ENCODE data around the gene CACNA2D2. TPM values are rescaled to one million over a fixed set of nuclear protein-coding genes. Genes with fewer than 3 reads are reported as not detected.

Gene CACNA2D2
- total RNA-seq, 4 donors from 2014 or later = 1.1 to 2.0 (median 1.6) TPM

GRCh38 chr3:50479523-50479922 is 23.9 kb downstream of the CACNA2D2 start:
- TF ChIP-seq CTCF (IDR thresholded peaks at IDR 0.05) = no peak
- TF ChIP-seq POLR2A (IDR thresholded peaks at IDR 0.05) = no peak
- H3K4me3 ChIP-seq (ENCODE audit: low read depth, poor library complexity, severe bottlenecking) = no peak overlapping the region
- no peak for DNase-seq (ENCODE audit: low spot score in 2 of 2)
- 76 to 77% methylated on average over 4 of the region's 4 CpGs for WGBS, 2 donors
- intact Hi-C loops (cut with DNase I; ENCODE audit: low total_unique reads) = no loop called here

DNA sequence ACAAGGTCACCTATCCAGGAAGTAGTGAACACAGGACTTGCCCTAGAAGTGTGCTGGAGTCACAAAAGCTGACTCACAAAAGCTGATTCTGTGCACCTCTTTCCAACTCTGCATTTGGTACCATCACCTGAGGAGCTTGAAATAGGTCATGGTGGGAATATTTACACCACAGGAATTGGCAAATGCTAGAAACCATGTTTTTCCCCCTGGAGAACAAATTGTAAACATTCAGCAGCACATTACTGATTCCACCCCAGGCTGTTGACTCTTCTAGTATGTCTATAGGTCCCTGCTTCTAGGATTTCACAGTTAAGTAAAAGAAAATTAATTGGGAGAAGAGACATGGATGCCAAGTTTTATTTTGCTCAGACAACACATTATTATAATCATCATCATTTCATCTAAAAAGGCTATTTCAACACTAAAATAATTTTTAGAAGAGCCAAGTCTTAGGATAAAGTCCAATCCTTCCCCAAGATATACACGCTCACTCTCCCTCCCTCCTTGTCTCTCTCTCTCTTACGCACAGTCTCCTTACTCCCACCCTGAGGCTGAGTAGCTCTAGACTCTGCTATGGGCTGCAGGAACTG is 24.7 kb downstream of the CACNA2D2 start:
- intact Hi-C loops (cut with DNase I; ENCODE audit: low total_unique reads) = no loop called here
- no peak for DNase-seq (ENCODE audit: low spot score in 2 of 2)
- no peak overlapping the region for H3K4me3 ChIP-seq (ENCODE audit: low read depth, poor library complexity, severe bottlenecking)
- TF ChIP-seq CTCF (IDR thresholded peaks at IDR 0.05) = no peak
- TF ChIP-seq POLR2A (IDR thresholded peaks at IDR 0.05) = no peak
- 95 to 98% methylated on average over 2 of the region's 2 CpGs for WGBS, 2 donors

- no peak overlapping the region for H3K4me3 ChIP-seq (ENCODE audit: low read depth, poor library complexity, severe bottlenecking)
- TF ChIP-seq CTCF (IDR thresholded peaks at IDR 0.05) = no peak
- TF ChIP-seq POLR2A (IDR thresholded peaks at IDR 0.05) = no peak
- WGBS, 2 donors = 93 to 95% methylated on average over 4 to 7 of the region's 7 CpGs
- intact Hi-C loops (cut with DNase I; ENCODE audit: low total_unique reads) = no loop called here
- no peak for DNase-seq (ENCODE audit: low spot score in 2 of 2)
Observed at GRCh38 chr3:50478051-50478450, 25.4 kb downstream of the CACNA2D2 start.

GRCh38 chr3:50475348-50475747 is 28.1 kb downstream of the CACNA2D2 start:
- 94 to 98% methylated on average over 12 of the region's 12 CpGs for WGBS, 2 donors
- intact Hi-C loops (cut with DNase I; ENCODE audit: low total_unique reads) = no loop called here
- H3K4me3 ChIP-seq (ENCODE audit: low read depth, poor library complexity, severe bottlenecking) = no peak overlapping the region
- TF ChIP-seq POLR2A (IDR thresholded peaks at IDR 0.05) (no peak), CTCF (IDR thresholded peaks at IDR 0.05) (no peak)
- DNase-seq (ENCODE audit: low spot score in 2 of 2) = no peak

- no peak for TF ChIP-seq CTCF (IDR thresholded peaks at IDR 0.05)
- DNase-seq (ENCODE audit: low spot score in 2 of 2) = no peak
- no peak overlapping the region for H3K4me3 ChIP-seq (ENCODE audit: low read depth, poor library complexity, severe bottlenecking)
- intact Hi-C loops (cut with DNase I; ENCODE audit: low total_unique reads) = no loop called here
- WGBS, 2 donors = 56 to 76% methylated on average over 6 of the region's 6 CpGs
Observed at GRCh38 chr3:50474717-50475116, 28.7 kb downstream of the CACNA2D2 start.

- WGBS, 2 donors = 24 to 29% methylated on average over 10 of the region's 10 CpGs
- TF ChIP-seq POLR2A (IDR thresholded peaks at IDR 0.05) (no peak), CTCF (IDR thresholded peaks at IDR 0.05) (no peak)
- DNase-seq (ENCODE audit: low spot score in 2 of 2) = no peak
- no peak overlapping the region for H3K4me3 ChIP-seq (ENCODE audit: low read depth, poor library complexity, severe bottlenecking)
- intact Hi-C loops (cut with DNase I; ENCODE audit: low total_unique reads) = no loop called here
Observed at GRCh38 chr3:50473768-50474167, 29.7 kb downstream of the CACNA2D2 start.

Measured in lower leg skin (tissue), 4 donors.